Stimulated activated CD8-positive, alpha-beta memory T cell treated with anti-CD3 and anti-CD28 coated beads, Interleukin-15, amount 100 ng/mL, for 4 hours (primary cell): ENCODE data around the gene DRC3.
"Not testable (repeated sequence)": the region's sequence is repeated elsewhere in the genome, so short reads cannot be mapped to it uniquely, and the experiment has no call there.

Source experiments
- DNase-seq, 2 donors: peaks; one replicate each; pipeline ENCODE4 v3.0.0-alpha.2; 2020; ENCODE audit warnings: low read depth in 2 of 2

Gene DRC3

DNA sequence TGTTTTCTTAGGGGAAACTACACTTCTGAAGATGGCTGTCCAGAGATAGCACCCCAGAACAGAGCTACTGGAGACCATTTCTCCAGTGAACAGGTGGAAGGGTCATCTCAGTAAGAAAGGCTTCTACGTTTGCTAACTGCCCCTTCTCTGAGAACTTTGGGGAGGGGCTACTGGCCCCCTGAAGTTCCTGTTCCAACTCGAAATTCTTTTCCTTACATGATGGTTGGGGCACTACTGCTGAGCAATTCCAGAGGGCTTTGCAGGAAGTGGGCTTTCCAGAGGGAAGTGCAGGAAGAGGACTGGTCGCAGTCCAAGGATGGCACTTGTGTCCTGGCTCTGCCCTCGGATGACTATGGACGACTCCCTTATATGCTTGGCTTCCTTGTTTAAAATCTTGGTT lies 31.6 kb upstream of the DRC3 start:
- DNase-seq: no peak

GRCh38 chr17:17942846-17943245 lies 29.8 kb upstream of the DRC3 start:
- DNase-seq: no peak

DNA sequence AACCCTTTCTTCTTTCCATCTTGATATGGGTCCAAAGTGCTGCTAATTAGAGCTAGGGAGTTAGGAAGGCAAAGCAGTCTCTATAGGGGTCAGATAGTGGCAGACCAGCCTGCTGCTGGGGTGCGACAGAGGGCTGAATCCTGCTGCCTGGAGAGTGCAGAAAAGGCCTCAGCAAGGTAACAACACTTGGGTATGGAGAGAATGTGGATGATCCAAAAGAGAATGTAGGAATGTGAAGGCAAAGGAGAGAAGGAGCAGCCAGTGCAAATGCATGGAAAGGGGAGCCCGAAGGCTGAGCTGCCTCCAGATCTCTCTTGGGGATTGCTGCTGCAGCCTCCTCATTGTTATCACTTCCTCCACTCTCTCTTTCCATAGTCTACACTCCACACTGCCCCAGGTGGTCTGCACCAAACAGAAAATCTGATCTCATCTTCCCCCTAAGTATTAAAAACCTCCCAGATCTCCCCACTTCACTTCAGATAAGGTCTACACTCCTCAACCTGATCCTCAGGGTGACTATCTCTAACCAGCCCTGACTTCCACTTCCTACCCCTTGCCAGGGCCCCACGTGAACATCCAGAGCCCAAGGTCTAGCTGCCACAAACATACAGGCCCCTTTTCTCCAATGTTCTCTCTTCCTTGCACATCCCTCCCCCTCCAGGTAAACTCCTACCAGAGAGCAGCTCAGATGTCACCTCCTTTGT lies 29.2 kb upstream of the DRC3 start:
- DNase-seq: no peak

- DNase-seq: no peak
Measured at GRCh38 chr17:17944242-17944641, 28.4 kb upstream of the DRC3 start.

- no peak for DNase-seq
Measured at GRCh38 chr17:17944743-17945142, 27.9 kb upstream of the DRC3 start.

DNA sequence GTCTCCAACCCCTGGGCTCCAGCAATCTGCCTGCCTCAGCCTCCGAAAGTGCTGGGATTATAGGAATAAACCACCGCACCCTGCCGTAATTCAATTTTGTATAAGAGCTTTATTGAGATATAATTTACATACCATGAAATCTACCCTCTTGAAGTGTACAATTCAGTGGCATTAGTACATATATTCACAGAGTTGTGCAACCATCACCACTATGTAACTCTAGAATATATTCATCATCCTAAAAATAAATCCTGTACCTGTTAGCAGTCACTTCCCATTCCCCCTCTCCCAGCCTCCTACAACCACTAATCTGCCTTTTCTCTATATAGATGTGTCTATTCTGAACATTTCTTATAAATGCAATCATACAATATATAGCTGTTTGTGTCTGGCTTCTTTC lies 26.6 kb upstream of the DRC3 start:
- no peak for DNase-seq

GRCh38 chr17:17947309-17947708 lies 25.4 kb upstream of the DRC3 start:
- DNase-seq: no peak

- DNase-seq: no peak
Measured at GRCh38 chr17:17947966-17948365, 24.7 kb upstream of the DRC3 start.

GRCh38 chr17:17950347-17950746 lies 22.3 kb upstream of the DRC3 start:
- no peak for DNase-seq

GRCh38 chr17:17950806-17951205 lies 21.9 kb upstream of the DRC3 start:
- no peak for DNase-seq

DNA sequence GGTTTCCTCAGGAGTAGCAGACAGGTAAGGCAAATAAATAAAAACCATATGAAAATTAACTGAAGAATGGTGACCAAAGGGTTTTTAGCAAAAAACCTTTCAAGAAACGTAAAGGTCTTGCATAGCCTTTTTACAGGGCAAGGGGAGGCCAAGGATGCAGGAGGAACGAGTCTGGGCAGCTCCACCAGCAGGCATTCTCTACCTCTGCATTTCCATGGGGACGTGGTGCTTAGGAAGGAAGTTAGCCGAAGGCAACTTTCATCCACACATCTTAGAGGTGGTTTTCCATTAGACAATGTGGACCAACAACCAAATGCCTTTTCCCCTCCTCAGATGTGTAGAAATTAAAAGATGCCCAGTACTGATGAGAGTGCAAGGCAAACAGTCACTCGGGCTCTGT lies 21.1 kb upstream of the DRC3 start:
- DNase-seq: no peak

DNA sequence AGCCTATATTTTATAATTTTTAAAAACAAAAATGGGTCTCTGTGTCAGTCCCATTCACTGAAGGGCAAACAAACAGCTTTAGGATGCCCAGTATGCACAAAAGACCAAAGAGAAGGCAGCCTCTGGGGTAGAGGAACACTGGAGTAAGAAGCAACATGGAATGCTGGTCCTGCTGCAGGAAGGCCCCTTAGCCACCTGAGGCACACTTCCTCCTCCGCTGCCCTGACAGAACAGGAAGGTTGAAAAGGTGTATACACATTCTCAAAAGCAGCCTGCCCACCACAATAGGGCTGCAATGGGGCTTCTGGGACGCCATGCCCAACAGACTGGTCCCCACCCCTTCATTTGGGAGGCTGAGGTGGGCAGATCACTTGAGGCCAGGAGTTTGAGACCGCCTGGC lies 20.0 kb upstream of the DRC3 start:
- no peak for DNase-seq

DNA sequence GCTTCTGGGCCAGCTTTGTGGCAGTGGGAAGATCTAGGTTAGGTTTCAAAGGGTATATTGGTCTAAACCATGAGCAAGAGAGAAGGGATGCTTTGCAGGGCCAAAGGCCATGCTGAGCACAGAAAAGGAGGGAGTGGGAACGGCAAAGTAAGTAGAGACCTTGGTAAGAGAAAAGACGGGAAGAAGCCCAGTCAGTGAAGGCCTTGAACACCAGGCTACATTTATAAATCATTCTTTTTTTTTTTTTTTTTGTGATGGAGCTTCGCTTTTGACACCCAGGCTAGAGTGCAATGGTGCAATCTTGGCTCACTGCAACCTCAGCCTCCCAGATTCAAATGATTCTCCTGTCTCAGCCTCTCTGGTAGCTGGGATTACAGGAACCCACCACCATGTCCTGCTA lies 18.6 kb upstream of the DRC3 start:
- DNase-seq: no peak

GRCh38 chr17:17955790-17956341 lies 16.8 kb upstream of the DRC3 start:
- not testable (repeated sequence) for DNase-seq

- no peak for DNase-seq
Measured at GRCh38 chr17:17957584-17957916, 15.1 kb upstream of the DRC3 start.

GRCh38 chr17:17958982-17959381 lies 13.7 kb upstream of the DRC3 start:
- DNase-seq: no peak

GRCh38 chr17:17959520-17960361 lies 12.9 kb upstream of the DRC3 start:
- no peak for DNase-seq

DNA sequence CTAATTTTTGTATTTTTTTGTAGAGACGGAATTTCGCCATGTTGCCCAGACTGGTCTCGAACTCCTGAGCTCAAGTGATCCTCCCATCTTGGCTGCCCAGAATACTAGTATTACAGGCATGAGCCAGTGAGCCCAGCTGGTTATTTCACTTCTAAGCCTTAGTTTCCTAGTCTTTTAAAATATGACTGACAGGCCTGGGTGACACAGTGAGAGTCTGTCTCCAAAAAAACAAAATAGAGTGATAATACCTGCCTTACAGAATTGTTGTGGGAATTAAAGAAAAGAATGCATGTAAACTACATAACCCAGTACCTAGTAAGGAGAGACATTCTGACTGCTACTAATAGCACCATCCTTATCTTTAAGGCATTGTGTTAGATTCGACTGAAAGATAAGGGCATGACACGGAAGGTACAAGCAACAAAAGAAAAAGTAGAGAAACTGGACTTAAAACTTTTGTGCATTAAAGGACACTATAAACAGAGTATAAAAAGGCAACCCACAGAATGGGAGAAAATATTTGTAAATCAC lies 12.1 kb upstream of the DRC3 start:
- no peak for DNase-seq

GRCh38 chr17:17963066-17963465 lies 9.6 kb upstream of the DRC3 start:
- no peak for DNase-seq

DNA sequence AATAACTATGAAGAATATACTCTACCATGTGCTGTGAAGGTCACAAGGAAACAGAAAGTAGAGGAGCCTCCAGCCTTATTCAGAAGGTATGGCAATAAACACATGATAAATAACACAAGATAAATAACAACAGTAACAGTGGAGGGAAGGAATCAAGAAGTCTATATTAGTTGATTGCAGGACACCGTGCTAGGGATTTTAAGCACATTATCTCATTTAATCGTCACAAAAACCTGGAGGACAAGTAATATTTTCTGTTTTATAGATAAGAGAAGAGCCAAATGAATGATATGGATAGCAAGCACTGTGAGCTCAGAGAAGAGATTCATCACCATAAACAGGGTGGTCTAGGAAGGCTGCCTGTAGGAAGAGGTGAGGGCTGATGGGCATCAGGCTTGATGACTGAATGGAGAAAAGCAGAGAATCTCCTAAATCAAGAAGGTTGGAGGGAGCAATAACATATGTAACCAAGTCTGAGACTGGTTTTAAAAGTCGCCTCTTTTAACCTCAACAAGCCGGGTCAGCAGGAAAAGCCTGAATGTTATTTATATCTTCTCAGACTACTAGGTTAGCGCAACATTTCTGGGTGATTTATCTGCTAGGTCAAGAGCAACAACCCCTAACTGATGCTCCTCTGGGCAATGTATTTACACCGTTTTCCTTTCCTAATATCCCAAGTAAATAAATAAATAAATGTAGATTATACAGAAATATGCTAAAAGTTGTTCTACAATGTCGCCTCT lies 8.8 kb upstream of the DRC3 start:
- no peak for DNase-seq

GRCh38 chr17:17964710-17965109 lies 8.0 kb upstream of the DRC3 start:
- no peak for DNase-seq

- DNase-seq: no peak
Measured at GRCh38 chr17:17965152-17965721, 7.4 kb upstream of the DRC3 start.
